ENCODE results near the gene FMN1.

GRCh38 chr15:32880642-32881041 lies 313.9 kb downstream of the FMN1 start:
- TF ChIP-seq, protein P1, sequence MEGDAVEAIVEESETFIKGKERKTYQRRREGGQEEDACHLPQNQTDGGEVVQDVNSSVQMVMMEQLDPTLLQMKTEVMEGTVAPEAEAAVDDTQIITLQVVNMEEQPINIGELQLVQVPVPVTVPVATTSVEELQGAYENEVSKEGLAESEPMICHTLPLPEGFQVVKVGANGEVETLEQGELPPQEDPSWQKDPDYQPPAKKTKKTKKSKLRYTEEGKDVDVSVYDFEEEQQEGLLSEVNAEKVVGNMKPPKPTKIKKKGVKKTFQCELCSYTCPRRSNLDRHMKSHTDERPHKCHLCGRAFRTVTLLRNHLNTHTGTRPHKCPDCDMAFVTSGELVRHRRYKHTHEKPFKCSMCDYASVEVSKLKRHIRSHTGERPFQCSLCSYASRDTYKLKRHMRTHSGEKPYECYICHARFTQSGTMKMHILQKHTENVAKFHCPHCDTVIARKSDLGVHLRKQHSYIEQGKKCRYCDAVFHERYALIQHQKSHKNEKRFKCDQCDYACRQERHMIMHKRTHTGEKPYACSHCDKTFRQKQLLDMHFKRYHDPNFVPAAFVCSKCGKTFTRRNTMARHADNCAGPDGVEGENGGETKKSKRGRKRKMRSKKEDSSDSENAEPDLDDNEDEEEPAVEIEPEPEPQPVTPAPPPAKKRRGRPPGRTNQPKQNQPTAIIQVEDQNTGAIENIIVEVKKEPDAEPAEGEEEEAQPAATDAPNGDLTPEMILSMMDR (IDR thresholded peaks at IDR 0.05; ENCODE audit: control extremely low read depth in 1 of 3, insufficient read depth in 1 of 3, low read depth in 1 of 3, low read length in 3 of 3) = no peak
- no peak for TF ChIP-seq RAD21 (IDR thresholded peaks at IDR 0.05 in 1 of 2, conservative IDR thresholded peaks at IDR 0.05 in 1 of 2; ENCODE audit: low read depth in 2 of 2, low read length in 2 of 2)
- no peak for TF ChIP-seq TAF1 (IDR thresholded peaks at IDR 0.05; ENCODE audit: low read depth, low read length)
- no peak for TF ChIP-seq POLR2AphosphoS5 (IDR thresholded peaks at IDR 0.05; ENCODE audit: low read depth, low read length)
- TF ChIP-seq CREB1 (IDR thresholded peaks at IDR 0.05) = no peak
- TF ChIP-seq TBP (IDR thresholded peaks at IDR 0.05; ENCODE audit: low read depth, low read length) = no peak
- no peak for TF ChIP-seq MAX (IDR thresholded peaks at IDR 0.05)
- TF ChIP-seq POLR2A (IDR thresholded peaks at IDR 0.05; ENCODE audit: control extremely low read depth in 1 of 2, low read depth in 2 of 2, low read length in 2 of 2) = no peak
- no peak for TF ChIP-seq TEAD4 (IDR thresholded peaks at IDR 0.05; ENCODE audit: low read depth, low read length)
- no peak for TF ChIP-seq SRF (IDR thresholded peaks at IDR 0.05; ENCODE audit: low read depth, low read length)
- TF ChIP-seq TCF12 (IDR thresholded peaks at IDR 0.05; ENCODE audit: low read depth, low read length) = no peak
- no peak for TF ChIP-seq SIN3A (conservative IDR thresholded peaks at IDR 0.05 in 1 of 2, IDR thresholded peaks at IDR 0.05 in 1 of 2; ENCODE audit: low read depth in 1 of 2, low read length in 2 of 2)
- no peak for TF ChIP-seq CEBPB (IDR thresholded peaks at IDR 0.05; ENCODE audit: low read depth, low read length)
- no peak for TF ChIP-seq EZH2 (IDR thresholded peaks at IDR 0.05; ENCODE audit: low read depth, low read length, severe bottlenecking)
